Measurements from ENCODE around the gene SLFN5.
A peak's percentile ranks its signal among the peaks of the same experiment; 100 is the strongest.
"Not testable (repeated sequence)": the region's sequence is repeated elsewhere in the genome, so short reads cannot be mapped to it uniquely, and the experiment has no call there.

SLFN5 gene

DNA sequence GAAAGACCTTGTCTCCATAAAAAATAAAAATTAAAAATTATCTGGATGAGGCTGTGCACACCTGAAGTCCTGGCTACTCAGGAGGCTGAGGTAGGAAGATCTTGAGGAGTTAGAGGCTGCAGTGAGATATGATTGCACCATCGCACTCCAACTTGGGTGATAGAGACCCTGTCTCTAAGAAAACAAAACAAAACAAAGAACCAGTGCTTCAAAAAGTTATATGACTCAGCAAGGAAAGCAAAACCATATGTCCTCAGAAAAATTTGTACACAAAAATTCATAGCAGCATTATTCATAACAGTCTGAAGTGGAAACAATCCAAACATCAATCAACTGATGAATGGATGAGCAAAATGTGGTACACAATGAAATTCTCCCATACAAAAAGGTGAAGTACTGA, 48.9 kb downstream of the SLFN5 start:
- DNase-seq (ENCODE audit: low read depth) = peak; percentile 55

GRCh38 chr17:35293151-35293847, 50.4 kb downstream of the SLFN5 start:
- peak; percentile 50 for DNase-seq (ENCODE audit: low read depth)

GRCh38 chr17:35294756-35295155, 51.9 kb downstream of the SLFN5 start:
- peak; percentile 54 for DNase-seq (ENCODE audit: low read depth)

DNA sequence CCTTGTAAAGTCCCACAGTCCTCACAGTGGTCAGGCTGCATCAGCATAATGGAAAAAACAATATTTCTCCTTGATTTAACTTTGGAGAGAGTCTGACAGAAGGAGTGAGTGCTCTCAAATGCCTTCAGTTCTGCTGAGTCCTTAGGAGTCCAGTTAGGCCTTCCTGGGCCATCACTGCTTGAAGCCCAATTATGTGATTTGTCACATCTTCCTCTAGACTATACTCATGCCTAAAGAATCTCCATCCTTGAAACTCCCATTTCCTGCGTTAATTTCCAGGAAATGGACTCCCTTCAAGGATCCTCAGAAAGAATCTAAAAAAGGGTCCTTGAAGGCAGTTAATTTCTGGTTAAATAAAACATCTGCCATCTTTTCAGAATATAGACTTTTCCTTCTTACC, 52.8 kb downstream of the SLFN5 start:
- peak; percentile 73 for DNase-seq (ENCODE audit: low read depth)

- DNase-seq (ENCODE audit: low read depth) = peak; percentile 76
Observed at GRCh38 chr17:35297666-35298065, 54.8 kb downstream of the SLFN5 start.

DNA sequence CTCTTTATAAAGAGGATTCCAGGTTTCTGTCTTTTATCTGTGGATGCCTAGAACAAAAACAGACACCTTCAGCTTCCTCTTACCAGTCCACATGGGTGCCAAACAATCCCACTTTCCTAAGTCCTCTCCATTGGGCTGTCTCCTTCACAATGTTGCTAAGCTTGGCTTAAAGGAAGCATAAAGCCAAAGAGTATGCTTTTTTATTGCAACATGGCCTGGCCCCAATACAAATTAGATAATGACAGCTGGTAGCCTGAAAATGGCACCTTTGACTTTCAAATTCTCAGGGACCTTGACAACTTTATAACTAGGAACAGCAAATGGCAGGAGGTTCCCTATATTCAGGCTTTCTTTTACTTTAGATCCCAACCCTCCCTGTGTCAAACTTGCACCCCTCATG, 55.8 kb downstream of the SLFN5 start:
- DNase-seq (ENCODE audit: low read depth) = no peak

- peak; percentile 5 for DNase-seq (ENCODE audit: low read depth)
Observed at GRCh38 chr17:35299135-35299534, 56.3 kb downstream of the SLFN5 start.

DNA sequence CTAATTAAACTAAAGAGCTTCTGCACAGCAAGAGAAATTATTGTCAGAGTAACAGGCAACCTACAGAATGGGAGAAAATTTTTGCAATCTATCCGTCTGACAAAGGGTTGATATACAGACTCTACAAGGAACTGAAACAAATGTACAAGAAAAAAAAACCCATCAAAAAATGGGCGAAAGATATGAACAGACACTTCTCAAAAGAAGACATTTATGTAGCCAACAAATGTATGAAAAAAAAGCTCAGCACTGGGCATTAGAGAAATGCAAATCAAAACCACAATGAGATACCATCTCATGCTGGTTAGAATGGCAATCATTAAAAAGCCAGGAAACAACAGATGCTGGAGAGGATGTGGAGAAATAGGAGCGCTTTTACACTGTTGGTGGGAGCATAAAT, 66.5 kb downstream of the SLFN5 start:
- DNase-seq (ENCODE audit: low read depth) = not testable (repeated sequence)

DNA sequence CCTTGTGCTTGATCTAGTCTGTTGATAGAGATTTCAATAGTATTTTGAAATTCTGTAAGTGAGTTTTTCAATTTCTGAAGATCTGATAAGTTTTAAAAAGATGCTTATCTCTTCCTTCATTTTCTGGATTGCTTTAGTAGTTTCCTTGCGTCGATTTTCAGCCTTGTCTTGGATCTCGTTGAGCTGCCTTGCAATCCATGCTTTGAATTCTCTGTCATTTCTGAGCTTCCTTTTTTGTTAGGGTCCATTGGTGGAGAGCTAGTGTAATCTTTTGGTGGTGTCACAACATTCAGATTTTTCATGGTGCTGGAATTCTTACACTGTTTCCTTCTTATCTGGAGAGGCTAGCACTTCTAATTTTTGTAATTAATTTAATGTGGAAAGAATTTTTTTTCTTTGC, 69.5 kb downstream of the SLFN5 start:
- DNase-seq (ENCODE audit: low read depth) = no peak

GRCh38 chr17:35312790-35313711, 70.2 kb downstream of the SLFN5 start:
- peak; percentile 79 for DNase-seq (ENCODE audit: low read depth)

DNA sequence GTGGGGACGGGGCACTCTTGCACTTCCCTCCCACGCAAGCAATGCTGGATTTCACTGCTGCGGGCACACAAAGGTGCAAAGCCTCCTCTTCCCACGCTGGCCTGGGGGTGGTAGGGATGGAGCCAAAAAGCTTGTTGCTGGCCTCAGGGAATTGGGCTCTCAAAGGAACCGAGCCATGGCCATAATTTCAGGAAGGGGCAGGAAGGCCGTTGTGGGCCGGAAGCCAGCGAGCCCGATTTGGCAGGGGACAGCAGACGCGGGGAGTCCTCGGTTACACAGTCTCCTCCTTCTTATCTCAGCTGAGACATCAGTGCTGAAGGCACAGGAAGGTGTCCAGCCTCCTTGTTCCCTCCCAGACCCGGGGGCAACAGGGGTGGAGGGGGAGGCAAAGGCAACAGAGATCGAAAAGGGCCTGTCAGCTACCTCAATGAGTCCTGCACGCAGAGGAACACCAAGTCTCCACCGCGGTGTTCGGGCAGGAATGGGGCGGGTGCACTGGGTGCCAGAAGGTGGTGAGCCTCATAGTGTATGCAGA, 71.1 kb downstream of the SLFN5 start:
- DNase-seq (ENCODE audit: low read depth) = no peak

GRCh38 chr17:35314415-35315216, 71.7 kb downstream of the SLFN5 start:
- DNase-seq (ENCODE audit: low read depth) = peak; percentile 33

- peak; percentile 93 for DNase-seq (ENCODE audit: low read depth)
Observed at GRCh38 chr17:35315283-35315682, 72.4 kb downstream of the SLFN5 start.

- DNase-seq (ENCODE audit: low read depth) = no peak
Observed at GRCh38 chr17:35315971-35316370, 73.1 kb downstream of the SLFN5 start.

- no peak for DNase-seq (ENCODE audit: low read depth)
Observed at GRCh38 chr17:35322749-35323148, 79.9 kb downstream of the SLFN5 start.
